SK-MEL-5 (cell line): ENCODE data around the gene PXK. TPM values are rescaled to one million over a fixed set of nuclear protein-coding genes. Genes with fewer than 3 reads are reported as not detected.

Experiments
- DNase-seq: peaks from one replicate; pipeline ENCODE4 v3.0.0-alpha.2; 2016; ENCODE audit warnings: low read depth, low spot score
- in situ Hi-C: cut with HindIII; loops from 2 replicates; pipeline ENCODE4 v1.10.0; 2016; ENCODE audit warnings: low sequenced_read_pairs, high pct_unique_total_duplicates, low pct_unique_long_range_greater_than_20kb
- total RNA-seq: library from RNA; depleted of rRNA; stranded (reverse); fragments of >200 nt; shearing (Covaris generic); gene quantifications from 2 replicates; pipeline ENCODE4 v1.2.3, GENCODE V29; 2014

PXK gene
- total RNA-seq, 1 experiment from 2014 or later = 45.8 TPM

GRCh38 chr3:58308728-58309127, 24.0 kb upstream of the PXK start:
- in situ Hi-C loops = no loop called here
- no peak for DNase-seq

GRCh38 chr3:58317811-58318210, 14.9 kb upstream of the PXK start:
- DNase-seq = no peak
- in situ Hi-C loops = no loop called here

- in situ Hi-C loops = no loop called here
- DNase-seq = no peak
Observed at GRCh38 chr3:58321791-58322190, 10.9 kb upstream of the PXK start.

GRCh38 chr3:58322793-58323192, 9.9 kb upstream of the PXK start:
- no peak for DNase-seq
- in situ Hi-C loops = no loop called here

- no peak for DNase-seq
- in situ Hi-C loops = no loop called here
Observed at GRCh38 chr3:58323529-58324390, 8.9 kb upstream of the PXK start.

GRCh38 chr3:58324391-58325390, 8.0 kb upstream of the PXK start:
- in situ Hi-C loops = no loop called here
- no peak for DNase-seq

DNA sequence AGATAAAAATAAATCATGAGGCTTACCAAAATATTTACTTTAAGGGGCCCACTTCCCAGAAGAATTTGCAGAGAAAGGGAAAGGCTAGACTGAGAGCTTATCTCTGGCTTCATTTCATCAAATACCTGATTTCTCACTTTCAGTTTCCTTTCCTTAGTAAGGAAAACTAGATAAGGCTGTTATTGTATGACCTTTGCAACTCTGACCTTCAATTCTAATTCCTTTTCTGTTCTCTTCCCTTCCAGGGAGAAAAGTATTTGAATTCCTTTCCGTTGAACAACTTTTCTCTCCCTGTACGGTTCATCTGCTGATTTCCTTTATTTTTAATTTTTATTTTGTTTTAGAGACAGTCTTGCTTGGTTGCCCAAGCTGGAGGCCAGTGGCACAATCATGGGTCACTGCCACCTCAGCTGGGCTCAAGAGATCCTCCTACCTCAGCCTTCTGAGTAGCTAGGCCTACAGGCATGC, 7.1 kb upstream of the PXK start:
- in situ Hi-C loops = no loop called here
- DNase-seq = no peak

- no peak for DNase-seq
- in situ Hi-C loops = no loop called here
Observed at GRCh38 chr3:58326267-58326900, 6.3 kb upstream of the PXK start.

- no peak for DNase-seq
- in situ Hi-C loops = no loop called here
Observed at GRCh38 chr3:58329150-58329921, 3.4 kb upstream of the PXK start.

- in situ Hi-C loops = no loop called here
- no peak for DNase-seq
Observed at GRCh38 chr3:58329922-58330413, 2.7 kb upstream of the PXK start.

- DNase-seq = no peak
- in situ Hi-C loops = no loop called here
Observed at GRCh38 chr3:58331593-58332152, 1.0 kb upstream of the PXK start.

GRCh38 chr3:58333206-58334012, 717 bp downstream of the PXK start:
- peak; percentile 23 for DNase-seq
- in situ Hi-C loops = no loop called here

GRCh38 chr3:58334013-58334321, 1.3 kb downstream of the PXK start:
- in situ Hi-C loops = no loop called here
- DNase-seq = peak; percentile 89

- in situ Hi-C loops = no loop called here
- no peak for DNase-seq
Observed at GRCh38 chr3:58334506-58334884, 1.8 kb downstream of the PXK start.

- no peak for DNase-seq
Observed at GRCh38 chr3:58335652-58335947, 2.9 kb downstream of the PXK start.

GRCh38 chr3:58336135-58336882, 3.6 kb downstream of the PXK start:
- in situ Hi-C loops = no loop called here
- DNase-seq = no peak

More at GRCh38 chr3:58335652-58335947, 2.9 kb downstream of the PXK start:
- in situ Hi-C loops = no loop called here
